Astrocyte (in vitro differentiated cells and primary cell): ENCODE measurements around the gene BICC1. TPM values are rescaled to one million over a fixed set of nuclear protein-coding genes. Genes with fewer than 3 reads are reported as not detected.

Experiments used
- DNase-seq: peaks from one replicate; pipeline ENCODE4 v3.0.0-alpha.2; 2010; ENCODE audit warnings: low read depth
- FAIRE-seq: peaks from 2 replicates; lab custom pipeline; 2011; peaks lifted over from hg19 to GRCh38; lab: Jason Lieb, UNC
- H2AFZ ChIP-seq: 2 replicates; pipeline ENCODE4 v1.6.0; 2012; ENCODE audit warnings: low read depth, low read length, inconsistent platforms
- H3K27ac ChIP-seq: 2 replicates; pipeline ENCODE4 v1.5.1; 2011; ENCODE audit warnings: low read depth, low read length, inconsistent platforms
- H3K27me3 ChIP-seq: 2 replicates; pipeline ENCODE4 v1.6.0; 2011; ENCODE audit warnings: low read length, inconsistent platforms; ENCODE audit not compliant: insufficient read depth
- H3K36me3 ChIP-seq: 2 replicates; pipeline ENCODE4 v1.5.1; 2011; ENCODE audit warnings: low read length, inconsistent platforms; ENCODE audit not compliant: insufficient read depth
- H3K4me1 ChIP-seq: 2 replicates; pipeline ENCODE4 v1.5.1; 2011; ENCODE audit warnings: low read length, inconsistent platforms; ENCODE audit not compliant: insufficient read depth
- H3K4me2 ChIP-seq: 2 replicates; pipeline ENCODE4 v1.6.0; 2012; ENCODE audit warnings: low read length, inconsistent platforms
- H3K4me3 ChIP-seq: 2 replicates; pipeline ENCODE4 v1.5.1; 2011; ENCODE audit warnings: low read depth, mild to moderate bottlenecking, low read length, inconsistent platforms; ENCODE audit not compliant: insufficient read depth
- H3K79me2 ChIP-seq: 2 replicates; pipeline ENCODE4 v1.6.0; 2012; ENCODE audit warnings: mild to moderate bottlenecking, low read length, inconsistent platforms; ENCODE audit not compliant: insufficient read depth
- H3K9ac ChIP-seq: 2 replicates; pipeline ENCODE4 v1.6.0; 2012; ENCODE audit warnings: mild to moderate bottlenecking, low read length, inconsistent platforms
- H3K9me3 ChIP-seq: 2 replicates; pipeline ENCODE4 v1.5.1; 2012; ENCODE audit warnings: low read depth, mild to moderate bottlenecking, low read length, inconsistent platforms; ENCODE audit not compliant: insufficient read depth
- H4K20me1 ChIP-seq: 2 replicates; pipeline ENCODE4 v1.6.0; 2012; ENCODE audit warnings: low read length, inconsistent platforms; ENCODE audit not compliant: insufficient read depth
- H3K27ac Mint-ChIP-seq: one replicate; pipeline ENCODE4 v1.8.0; 2021; ENCODE audit warnings: mild to moderate bottlenecking, mixed read lengths; ENCODE audit not compliant: unreplicated experiment
- H3K27me3 Mint-ChIP-seq: one replicate; pipeline ENCODE4 v1.8.0; 2021; ENCODE audit warnings: low read depth, mixed read lengths; ENCODE audit not compliant: unreplicated experiment
- H3K36me3 Mint-ChIP-seq: one replicate; pipeline ENCODE4 v1.8.0; 2021; ENCODE audit warnings: low read depth, mixed read lengths; ENCODE audit not compliant: unreplicated experiment
- H3K4me1 Mint-ChIP-seq: one replicate; pipeline ENCODE4 v1.8.0; 2021; ENCODE audit warnings: low read depth, mixed read lengths; ENCODE audit not compliant: unreplicated experiment
- H3K4me3 Mint-ChIP-seq: one replicate; pipeline ENCODE4 v1.8.0; 2021; ENCODE audit warnings: mild to moderate bottlenecking, moderate library complexity, mixed read lengths; ENCODE audit not compliant: unreplicated experiment
- H3K9me3 Mint-ChIP-seq: one replicate; pipeline ENCODE4 v1.8.0; 2021; ENCODE audit warnings: mild to moderate bottlenecking, mixed read lengths; ENCODE audit not compliant: unreplicated experiment
- CTCF ChIP-seq: IDR thresholded peaks from 2 replicates; pipeline ENCODE4 v1.5.1; 2011; ENCODE audit warnings: low read depth, mild to moderate bottlenecking, inconsistent platforms, low read length, moderate library complexity; ENCODE audit not compliant: insufficient read depth
- EZH2 ChIP-seq: IDR thresholded peaks from 2 replicates; pipeline ENCODE4 v1.6.1; 2012; ENCODE audit warnings: mild to moderate bottlenecking, low read length, inconsistent platforms; ENCODE audit not compliant: insufficient read depth
- total RNA-seq: library from RNA; stranded (reverse); gene quantifications from 2 replicates; pipeline ENCODE4 v1.2.1, GENCODE V29; 2021

Gene BICC1
- total RNA-seq, 1 donor from 2014 or later, result 23.0 TPM

DNA sequence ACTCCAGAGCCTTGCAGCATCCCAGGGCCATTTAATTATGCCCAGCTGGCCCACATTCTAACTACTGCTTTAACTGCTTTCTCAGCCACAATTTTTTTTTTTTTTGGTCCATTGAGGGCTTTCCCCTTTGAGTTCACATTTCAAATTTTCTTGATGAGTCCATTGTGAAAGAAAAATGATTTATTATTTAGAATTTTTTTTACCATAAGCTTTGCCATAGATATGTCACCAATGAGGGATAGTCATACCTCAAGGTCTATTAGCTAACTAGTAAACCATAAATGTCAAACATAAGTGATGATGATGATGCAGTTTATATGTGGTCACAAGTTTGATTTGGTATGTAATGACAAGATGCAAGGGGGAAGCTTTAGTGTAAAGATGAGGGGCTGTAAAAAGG is 282.9 kb downstream of the BICC1 start:
- H3K27me3 ChIP-seq, result no peaks in the 10 kb centered on the region
- FAIRE-seq (no peak), DNase-seq (peak; percentile 47)
- Mint-ChIP-seq H3K36me3 (peaks cover 15% of the 10 kb centered on the region), H3K4me3 (no peak overlapping the region), H3K27me3 (no peaks in the 10 kb centered on the region), H3K4me1 (peaks cover 17% of the 10 kb centered on the region), H3K9me3 (no peaks in the 10 kb centered on the region), H3K27ac (no peak overlapping the region)
- TF ChIP-seq EZH2 (no peak), CTCF (no peak)
- no peak overlapping the region for H3K9ac ChIP-seq
- H2AFZ ChIP-seq, result no peak overlapping the region
- H3K36me3 ChIP-seq, result peaks cover 3% of the 10 kb centered on the region
- no peaks in the 10 kb centered on the region for H4K20me1 ChIP-seq
- H3K9me3 ChIP-seq, result no peaks in the 10 kb centered on the region
- H3K4me1 ChIP-seq, result peaks cover 6% of the 10 kb centered on the region
- no peak overlapping the region for H3K27ac ChIP-seq
- no peak overlapping the region for H3K4me2 ChIP-seq
- no peaks in the 10 kb centered on the region for H3K79me2 ChIP-seq
- no peak overlapping the region for H3K4me3 ChIP-seq

GRCh38 chr10:58796242-58796641 is 283.6 kb downstream of the BICC1 start:
- Histone ChIP-seq H3K9ac (no peak overlapping the region), H3K9me3 (no peaks in the 10 kb centered on the region), H4K20me1 (no peaks in the 10 kb centered on the region), H3K4me2 (no peak overlapping the region), H3K27ac (no peak overlapping the region), H2AFZ (no peak overlapping the region), H3K36me3 (peaks cover 5% of the 10 kb centered on the region), H3K4me1 (peaks cover 6% of the 10 kb centered on the region), H3K4me3 (no peak overlapping the region), H3K79me2 (no peaks in the 10 kb centered on the region), H3K27me3 (no peaks in the 10 kb centered on the region)
- Mint-ChIP-seq H3K27me3 (no peaks in the 10 kb centered on the region), H3K9me3 (no peaks in the 10 kb centered on the region), H3K36me3 (peaks cover 16% of the 10 kb centered on the region), H3K4me3 (no peak overlapping the region), H3K4me1 (peaks cover 17% of the 10 kb centered on the region), H3K27ac (no peak overlapping the region)
- FAIRE-seq, result no peak
- peak; percentile 18 for DNase-seq
- no peak for TF ChIP-seq EZH2
- TF ChIP-seq CTCF, result no peak

GRCh38 chr10:58796824-58797223 is 284.2 kb downstream of the BICC1 start:
- Histone ChIP-seq H3K4me1 (peaks cover 6% of the 10 kb centered on the region), H2AFZ (no peak overlapping the region), H3K36me3 (peaks cover 5% of the 10 kb centered on the region), H3K79me2 (no peaks in the 10 kb centered on the region), H3K9ac (no peak overlapping the region), H4K20me1 (no peaks in the 10 kb centered on the region), H3K4me3 (no peak overlapping the region), H3K27me3 (no peaks in the 10 kb centered on the region), H3K9me3 (no peaks in the 10 kb centered on the region), H3K27ac (peak overlapping the region; percentile 13), H3K4me2 (no peak overlapping the region)
- peak overlapping the region; percentile 34 for H3K27ac Mint-ChIP-seq
- peaks cover 19% of the 10 kb centered on the region for H3K36me3 Mint-ChIP-seq
- DNase-seq (no peak), FAIRE-seq (peak; percentile 34)
- no peaks in the 10 kb centered on the region for H3K9me3 Mint-ChIP-seq
- peaks cover 17% of the 10 kb centered on the region for H3K4me1 Mint-ChIP-seq
- H3K27me3 Mint-ChIP-seq, result no peaks in the 10 kb centered on the region
- H3K4me3 Mint-ChIP-seq, result no peak overlapping the region
- TF ChIP-seq CTCF (no peak), EZH2 (no peak)
